Right lobe of liver (tissue), 6 donors: Measurements from ENCODE around the gene OR10D3. TPM values are rescaled to one million over a fixed set of nuclear protein-coding genes. Genes with fewer than 3 reads are reported as not detected.

Experiments used
- ATAC-seq, 4 donors: fragments of 200-7000 bp; cut with Tn5 transposase; one replicate each; pipeline ENCODE4 v1.9.1; 2020; ENCODE audit warnings: mild to moderate bottlenecking in 4 of 4, moderate library complexity in 4 of 4
- DNase-seq, 3 donors: peaks; one replicate each; pipeline ENCODE4 v3.0.0-alpha.2; 2020
- H3K27ac ChIP-seq, 3 donors: fragments of 200-600 bp; one replicate each; pipeline ENCODE4 v1.8.0; 2022
- H3K27me3 ChIP-seq, 2 donors: fragments of 200-600 bp; one replicate each; pipeline ENCODE4 v1.8.0; 2022
- H3K36me3 ChIP-seq, 4 donors: fragments of 200-600 bp; sonication (generic) in 1 of 4; one replicate each; pipeline versions ENCODE4 v1.5.1 to v1.8.0; 2017 to 2022; ENCODE audit warnings: control low read depth in 1 of 4
- H3K4me1 ChIP-seq, 4 donors: fragments of 200-600 bp; sonication (generic) in 1 of 4; one replicate each; pipeline versions ENCODE4 v1.5.1 to v1.8.0; 2017 to 2022; ENCODE audit warnings: control low read depth in 1 of 4
- H3K4me3 ChIP-seq, 3 donors: fragments of 200-600 bp; one replicate each; pipeline ENCODE4 v1.8.0; 2022
- H3K9me3 ChIP-seq, 4 donors: fragments of 200-600 bp; sonication (generic) in 1 of 4; one replicate each; pipeline versions ENCODE4 v1.5.1 to v1.8.0; 2017 to 2022; ENCODE audit warnings: control low read depth in 1 of 4
- CTCF ChIP-seq, 4 donors: fragments of 200-600 bp in 3 of 4; fragments of 450-650 bp in 1 of 4; IDR thresholded peaks; one replicate each; pipeline versions ENCODE4 v1.5.1 to v1.8.0; 2016 to 2022; ENCODE audit warnings: antibody characterized with exemption in 4 of 4, mild to moderate bottlenecking in 2 of 4
- POLR2A ChIP-seq: fragments of 450-650 bp; IDR thresholded peaks from one replicate; pipeline ENCODE4 v1.6.1; 2017; ENCODE audit warnings: antibody characterized with exemption, mild to moderate bottlenecking
- WGBS: methylation state at CpG from one replicate; pipeline ENCODE4 v1.1.6; 2018; ENCODE audit warnings: low coverage, low lambda C conversion rate; ENCODE audit not compliant: insufficient coverage; ENCODE audit errors: missing lambda C conversion rate; 5-methylcytosine and 5-hydroxymethylcytosine counted together
- intact Hi-C, 2 donors: fragments of 100-400 bp; cut with DNase I; formaldehyde crosslinking; loops; one replicate each; pipeline versions ENCODE4 v1.11.2 to v1.14.1; 2022
- total RNA-seq, 6 experiments: library from RNA; depleted of rRNA in 2 of 6; stranded (reverse); fragments of >200 nt in 2 of 6; fragmentation: NEBNext Ultra II Directional in 3 of 6; extraction: Animal tissue kit (Norgen Biotek cat#: 25700) in 3 of 6; gene quantifications; one replicate each; pipeline versions ENCODE4 v1.1.0 to v1.2.4, GENCODE V29; 2016 to 2023
- donor health status: DM: no; HTN: yes; CAD: no.
- donor health status: DM: no; HTN: no; CAD: no.
- donor health status: DM: no; HTN: no; CAD: no.
- donor health status: DM: no; HTN: yes; CAD: no.
- donor health status: DM: no; HTN: yes; CAD: no.

OR10D3 gene
- total RNA-seq, 6 experiments from 2014 or later: not detected

DNA sequence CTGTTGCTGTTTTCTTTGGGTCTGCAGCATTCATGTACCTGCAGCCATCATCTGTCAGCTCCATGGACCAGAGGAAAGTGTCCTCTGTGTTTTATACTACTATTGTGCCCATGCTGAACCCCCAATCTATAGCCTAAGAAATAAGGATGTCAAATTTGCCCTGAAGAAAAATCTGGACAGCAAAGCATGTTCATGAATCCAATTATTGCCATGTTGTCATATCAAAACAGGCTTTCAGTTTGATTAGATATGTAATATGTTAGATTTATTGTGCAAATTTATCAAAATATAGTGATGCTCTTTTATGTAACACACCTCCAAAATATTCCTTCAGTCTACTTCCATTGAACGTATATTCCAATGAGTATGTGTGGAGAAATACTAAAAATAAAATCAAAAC is 42.3 kb downstream of the OR10D3 start:
- H3K27ac ChIP-seq: no peak overlapping the region
- TF ChIP-seq POLR2A (no peak), CTCF (IDR thresholded peaks at IDR 0.05) (no peak)
- no peaks in the 10 kb centered on the region for H3K9me3 ChIP-seq
- WGBS: 54% methylated on average over 1 of the region's 1 CpG
- ATAC-seq (no peak), DNase-seq (no peak)
- intact Hi-C loops: no loop called here
- H3K27me3 ChIP-seq: no peaks in the 10 kb centered on the region
- H3K4me3 ChIP-seq: no peak overlapping the region
- H3K4me1 ChIP-seq: no peaks in the 10 kb centered on the region
- no peaks in the 10 kb centered on the region for H3K36me3 ChIP-seq

DNA sequence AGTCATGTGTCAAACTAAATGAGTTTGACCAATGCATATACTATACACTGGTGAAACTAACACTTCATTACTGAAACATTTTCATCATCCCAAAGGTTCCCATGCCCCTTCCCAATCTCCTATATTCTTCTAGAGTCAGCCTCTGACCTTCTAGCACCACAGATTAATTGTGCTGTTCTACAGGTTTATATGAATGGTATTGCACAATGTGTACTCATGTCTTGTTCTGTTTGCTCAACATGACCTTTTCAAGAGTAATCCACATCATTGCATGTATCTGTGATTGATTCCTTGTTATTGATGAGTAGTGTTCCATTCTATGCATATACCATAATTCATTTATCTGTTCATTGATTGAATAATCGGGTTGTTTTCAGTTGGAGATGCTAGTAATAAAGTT is 50.2 kb downstream of the OR10D3 start:
- no peak for TF ChIP-seq CTCF (IDR thresholded peaks at IDR 0.05)
- TF ChIP-seq POLR2A: no peak
- H3K4me3 ChIP-seq: no peak overlapping the region
- H3K27me3 ChIP-seq: peaks cover 0 to 4% of the 10 kb centered on the region in 2 donors
- 4% methylated on average over 1 of the region's 1 CpG for WGBS
- no peaks in the 10 kb centered on the region for H3K9me3 ChIP-seq
- no peaks in the 10 kb centered on the region for H3K36me3 ChIP-seq
- DNase-seq: no peak
- H3K27ac ChIP-seq: no peak overlapping the region
- H3K4me1 ChIP-seq: no peaks in the 10 kb centered on the region
- peak in 2 of 4 donors; percentile 53 to 64 for ATAC-seq
- intact Hi-C loops: no loop called here

Other genes starting within 250 kb of the OR10D3 start
- gene OR4D5, start 243.7 kb upstream of the OR10D3 start, total RNA-seq: not detected
- not detected for gene OR6T1, start 239.5 kb upstream of the OR10D3 start, total RNA-seq
- gene OR10S1, start 205.6 kb upstream of the OR10D3 start, total RNA-seq: not detected
- gene OR10G6, start 188.2 kb upstream of the OR10D3 start, total RNA-seq: not detected
- gene OR10G4, start 170.3 kb upstream of the OR10D3 start, total RNA-seq: not detected
- gene OR10G9, start 160.3 kb upstream of the OR10D3 start, total RNA-seq: not detected
- gene OR10G8, start 156.5 kb upstream of the OR10D3 start, total RNA-seq: not detected
- gene OR10G7, start 142.0 kb upstream of the OR10D3 start, total RNA-seq: not detected
- 1 to 10 TPM; 3.5 to 9.0 (median 5.8) TPM for gene VWA5A, start 67.9 kb upstream of the OR10D3 start, total RNA-seq
- not detected for gene OR8G1, start 57.8 kb downstream of the OR10D3 start, total RNA-seq
- not detected for gene OR8G5, start 73.0 kb downstream of the OR10D3 start, total RNA-seq
- gene OR8D1, start 130.6 kb downstream of the OR10D3 start, total RNA-seq: not detected
- gene OR8D2, start 136.9 kb downstream of the OR10D3 start, total RNA-seq: not detected
- not detected for gene OR8B2, start 201.2 kb downstream of the OR10D3 start, total RNA-seq
- not detected for gene OR8B3, start 215.7 kb downstream of the OR10D3 start, total RNA-seq
- not detected for gene OR8B4, start 241.5 kb downstream of the OR10D3 start, total RNA-seq